Lung (tissue), 12 donors: ENCODE data around the gene MBTD1. TPM values are rescaled to one million over a fixed set of nuclear protein-coding genes. Genes with fewer than 3 reads are reported as not detected.
A peak's percentile ranks its signal among the peaks of the same experiment; 100 is the strongest.

ENCODE experiments used
- ATAC-seq: fragments of 200-7000 bp; cut with Tn5 transposase; one replicate; pipeline ENCODE4 v1.9.1; 2020; ENCODE audit warnings: moderate number of reproducible peaks; ENCODE audit not compliant: insufficient read depth, low FRiP score
- DNase-seq, 3 donors: peaks; one replicate each; pipeline ENCODE4 v3.0.0-alpha.2; 2013 to 2017
- H3K27ac ChIP-seq, 2 donors: one replicate each; pipeline ENCODE4 v1.5.1; 2013; ENCODE audit warnings: mild to moderate bottlenecking in 2 of 2, moderate library complexity in 2 of 2, control low read depth in 1 of 2, inconsistent platforms in 1 of 2, low read depth in 1 of 2, low read length in 1 of 2
- H3K27me3 ChIP-seq, 3 donors: one replicate each; pipeline ENCODE4 v1.5.1; 2013; ENCODE audit warnings: low read length in 2 of 3; ENCODE audit not compliant: control insufficient read depth in 3 of 3, insufficient read depth in 3 of 3
- H3K36me3 ChIP-seq, 4 donors: one replicate each; pipeline ENCODE4 v1.5.1; 2013; ENCODE audit warnings: low read length in 4 of 4, mild to moderate bottlenecking in 1 of 4, moderate library complexity in 1 of 4; ENCODE audit not compliant: control insufficient read depth in 4 of 4, insufficient read depth in 4 of 4
- H3K4me1 ChIP-seq, 5 donors: one replicate each; pipeline ENCODE4 v1.5.1; 2013; ENCODE audit warnings: low read length in 5 of 5, mild to moderate bottlenecking in 2 of 5, moderate library complexity in 1 of 5; ENCODE audit not compliant: control insufficient read depth in 5 of 5, insufficient read depth in 5 of 5
- H3K4me3 ChIP-seq: one replicate; pipeline ENCODE4 v1.5.1; 2013; ENCODE audit warnings: mild to moderate bottlenecking, control low read depth, moderate library complexity
- H3K9ac ChIP-seq, 2 donors: one replicate each; pipeline ENCODE4 v1.5.1; 2013; ENCODE audit warnings: low read length in 2 of 2, control low read depth in 1 of 2; ENCODE audit not compliant: insufficient read depth in 1 of 2
- H3K9me3 ChIP-seq, 4 donors: one replicate each; pipeline ENCODE4 v1.5.1; 2013; ENCODE audit warnings: low read length in 3 of 4, mild to moderate bottlenecking in 1 of 4, moderate library complexity in 1 of 4; ENCODE audit not compliant: control insufficient read depth in 4 of 4, insufficient read depth in 3 of 4
- CTCF ChIP-seq: IDR thresholded peaks from 2 replicates; pipeline ENCODE4 v1.5.1; 2012; ENCODE audit warnings: mild to moderate bottlenecking; ENCODE audit errors: control extremely low read depth, extremely low read depth
- WGBS, 2 donors: extraction: QIAGEN DNeasy Blood & Tissue Kit; methylation state at CpG; one replicate each; pipeline ENCODE4 v1.1.7; 2013; 5-methylcytosine and 5-hydroxymethylcytosine counted together
- polyA plus RNA-seq, 2 donors: library from polyadenylated mRNA; stranded (reverse); fragments of 200-250 nt; gene quantifications; one replicate each; pipeline ENCODE4 v1.2.1, GENCODE V29; 2013
- total RNA-seq, 2 donors: library from RNA; depleted of rRNA in 1 of 2; stranded (reverse); fragments of >200 nt in 1 of 2; gene quantifications; one replicate each; pipeline ENCODE4 v1.2.1, GENCODE V29; 2014 to 2021
- donor health status: control.
- donor health status: control.
- donor health status: Bipolar disorder and iron deficiency.
- donor health status: healthy.
- donor health status: DM: yes; HTN: yes; CAD: no.

Gene MBTD1
- total and polyA plus RNA-seq, 4 donors: 4.3 to 79.2 (median 9.1) TPM

DNA sequence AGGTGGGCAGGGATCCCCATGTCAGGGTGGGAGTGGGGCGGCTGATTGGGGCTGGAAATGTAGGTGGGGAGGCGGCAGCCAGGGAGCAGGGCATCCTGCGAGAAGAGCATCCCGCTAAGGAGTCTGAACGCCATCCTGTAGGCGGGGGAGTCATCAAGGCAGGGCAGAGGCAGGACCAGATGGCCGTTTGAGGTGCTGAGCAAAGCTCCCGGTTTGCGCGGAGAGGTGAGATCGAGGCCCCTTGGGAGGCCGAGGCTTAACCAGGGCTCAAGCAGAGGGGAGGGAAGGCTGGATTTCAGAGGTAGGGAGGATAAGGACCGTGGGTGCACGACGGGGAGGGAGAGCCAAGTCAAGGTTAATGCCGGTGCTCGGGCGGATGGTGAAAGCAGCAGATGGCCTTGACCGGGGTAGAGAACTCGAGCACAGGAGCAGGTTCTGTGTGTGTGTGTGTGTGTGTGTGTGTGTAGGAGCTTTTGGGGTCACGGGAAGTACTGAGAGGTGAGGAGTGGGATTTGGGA lies 94.1 kb downstream of the MBTD1 start:
- no peaks in the 10 kb centered on the region for H3K9me3 ChIP-seq
- H3K9ac ChIP-seq: peak overlapping the region; percentile 56 to 94
- H3K4me1 ChIP-seq: peaks cover 0 to 15% (median 4%) of the 10 kb centered on the region in 5 donors
- 16 to 21% methylated on average over 20 to 21 of the region's 21 CpGs for WGBS, 2 donors
- peak overlapping the region; percentile 33 for H3K4me3 ChIP-seq
- H3K36me3 ChIP-seq: peaks cover 16 to 28% (median 19%) of the 10 kb centered on the region in 4 donors
- no peak for DNase-seq
- no peak for TF ChIP-seq CTCF
- ATAC-seq: no peak
- H3K27ac ChIP-seq: peak overlapping the region; percentile 78 to 93
- no peaks in the 10 kb centered on the region for H3K27me3 ChIP-seq

- Histone ChIP-seq H3K9me3 (no peaks in the 10 kb centered on the region), H3K27ac (peak overlapping the region; percentile 78 to 93), H3K36me3 (peaks cover 17 to 24% (median 20%) of the 10 kb centered on the region in 4 donors), H3K4me1 (peaks cover 0 to 15% (median 4%) of the 10 kb centered on the region in 5 donors), H3K4me3 (no peak overlapping the region), H3K27me3 (no peaks in the 10 kb centered on the region), H3K9ac (peak overlapping the region in 1 of 2 donors; percentile 94)
- ATAC-seq (no peak), DNase-seq (no peak)
- WGBS, 2 donors: 72 to 81% methylated on average over 16 of the region's 16 CpGs
- TF ChIP-seq CTCF: no peak
Measured at GRCh38 chr17:51164911-51165679, 94.8 kb downstream of the MBTD1 start.

DNA sequence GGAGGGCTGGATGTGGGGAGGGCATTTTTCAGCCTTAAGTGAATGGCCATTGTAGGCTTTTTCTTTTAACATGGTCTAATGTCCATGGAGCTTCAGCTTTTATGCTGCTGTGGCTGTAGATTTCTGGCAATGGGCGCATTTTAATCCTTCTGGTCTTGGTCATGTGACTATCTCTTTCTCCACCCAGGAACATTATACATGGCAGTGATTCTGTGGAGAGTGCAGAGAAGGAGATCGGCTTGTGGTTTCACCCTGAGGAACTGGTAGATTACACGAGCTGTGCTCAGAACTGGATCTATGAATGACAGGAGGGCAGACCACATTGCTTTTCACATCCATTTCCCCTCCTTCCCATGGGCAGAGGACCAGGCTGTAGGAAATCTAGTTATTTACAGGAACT lies 98.3 kb downstream of the MBTD1 start:
- ATAC-seq (no peak), DNase-seq (no peak)
- Histone ChIP-seq H3K4me1 (peaks cover 0 to 7% (median 3%) of the 10 kb centered on the region in 5 donors), H3K4me3 (no peak overlapping the region), H3K27me3 (no peaks in the 10 kb centered on the region), H3K9me3 (no peaks in the 10 kb centered on the region), H3K27ac (no peak overlapping the region), H3K36me3 (peaks cover 11 to 27% (median 15%) of the 10 kb centered on the region in 4 donors), H3K9ac (no peak overlapping the region)
- WGBS, 2 donors: 48 to 85% methylated on average over 3 of the region's 3 CpGs
- no peak for TF ChIP-seq CTCF
